Motor neuron (in vitro differentiated cells): Measurements from ENCODE around the gene OSBP2. TPM values are rescaled to one million over a fixed set of nuclear protein-coding genes. Genes with fewer than 3 reads are reported as not detected.

Experiments
- ATAC-seq, 8 experiments: fragments of 200-7000 bp; cut with Tn5 transposase; replicated peaks in 6 of 8; 2 replicates each; pipeline ENCODE4 v1.8.0; 2021; ENCODE audit warnings: mild to moderate bottlenecking in 8 of 8, moderate library complexity in 8 of 8
- H3K27ac ChIP-seq, 2 donors: fragments of 250-450 bp; sonication (Bioruptor Pico); 2 replicates each; pipeline ENCODE4 v1.9.0; 2021; ENCODE audit warnings: antibody characterized with exemption in 2 of 2, mild to moderate bottlenecking in 2 of 2, moderate library complexity in 1 of 2
- H3K4me1 ChIP-seq, 2 donors: fragments of 250-450 bp; sonication (Bioruptor Pico); replicated peaks in 1 of 2; 2 replicates each; pipeline ENCODE4 v1.6.1; 2021; ENCODE audit warnings: antibody characterized with exemption in 2 of 2, mild to moderate bottlenecking in 2 of 2, moderate library complexity in 1 of 2
- H3K4me3 ChIP-seq, 5 donors: fragments of 250-450 bp; sonication (Bioruptor Pico); 2 replicates each; pipeline ENCODE4 v1.9.0; 2021; ENCODE audit warnings: antibody characterized with exemption in 5 of 5, mild to moderate bottlenecking in 5 of 5, moderate library complexity in 4 of 5
- WGBS, 10 experiments: fragments of 450-650 bp; shearing (Covaris generic); methylation state at CpG; one replicate each; pipeline ENCODE4 v1.0.0; 2022; 5-methylcytosine and 5-hydroxymethylcytosine counted together
- in situ Hi-C, 9 experiments: fragments of 400-800 bp; cut with MboI; loops; one replicate each; pipeline ENCODE4 v1.15.0; 2021; ENCODE audit warnings: low sequenced_read_pairs in 9 of 9, low pct_unique_long_range_greater_than_20kb in 2 of 9; ENCODE audit not compliant: unreplicated experiment in 9 of 9
- total RNA-seq, 8 experiments: library from RNA; unstranded; fragments of 300-600 nt; gene quantifications; 2 replicates each; pipeline versions ENCODE4 v1.2.3 to v1.2.4, GENCODE V29; 2022

The OSBP2 gene
- total RNA-seq, 8 experiments from 2014 or later = 0.63 to 16.6 (median 5.4) TPM

DNA sequence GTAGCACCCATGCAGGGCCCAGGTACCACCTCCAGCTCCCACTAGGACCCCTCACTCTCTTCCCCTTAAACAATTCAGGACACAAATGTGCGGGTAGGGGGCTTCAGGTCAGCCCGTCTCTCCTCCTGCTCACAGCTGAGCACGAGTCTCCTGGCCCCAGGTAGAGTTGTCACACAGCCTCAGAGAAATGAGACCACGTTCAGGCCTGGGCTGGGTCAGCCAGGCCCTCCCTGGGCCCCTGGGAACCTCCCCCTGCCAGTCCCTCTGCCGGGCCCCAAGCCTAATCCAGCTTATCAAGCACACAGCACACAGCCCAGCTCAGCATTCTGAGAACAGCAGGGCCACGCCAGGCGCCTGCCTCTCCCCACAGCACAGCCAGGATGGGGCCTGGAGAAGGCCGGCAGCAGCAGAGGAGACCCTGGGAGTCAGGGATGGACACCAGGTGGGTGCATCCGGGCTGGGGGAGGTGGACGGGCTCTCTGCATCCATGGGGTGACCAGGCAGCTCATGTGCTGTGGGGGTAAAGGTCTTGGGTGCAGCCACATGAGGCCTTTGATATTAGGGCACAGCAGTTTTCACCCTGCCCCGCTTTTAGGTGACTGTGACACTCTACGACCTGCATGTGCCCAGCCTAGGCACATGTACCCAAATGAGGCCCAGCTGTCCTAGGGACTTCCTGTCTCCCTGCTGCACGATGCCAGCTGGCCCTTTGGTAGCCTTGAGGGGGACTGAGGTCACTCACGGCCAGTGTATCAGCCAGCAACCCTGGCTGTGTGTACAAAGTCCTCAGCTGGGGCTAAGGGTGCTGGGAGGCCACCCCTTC is 186.9 kb downstream of the OSBP2 start:
- Histone ChIP-seq H3K4me1 (peaks cover 38 to 42% of the 10 kb centered on the region in 2 donors), H3K4me3 (no peak overlapping the region), H3K27ac (no peak overlapping the region)
- ATAC-seq = peak in 7 of 8 experiments; percentile 55 to 82 (median 76)
- 0 to 94% (median 87%) methylated on average over 1 to 4 of the region's 14 CpGs; no CpG with 5 or more reads in 6 of the 10 experiments for whole genome bisulfite sequencing, 10 experiments
- in situ Hi-C loops = loop anchor here in 1 of 9 experiments (25.0 kb wide), 1 partner anchor 119 kb away; no protein-coding TSS in a partner anchor

DNA sequence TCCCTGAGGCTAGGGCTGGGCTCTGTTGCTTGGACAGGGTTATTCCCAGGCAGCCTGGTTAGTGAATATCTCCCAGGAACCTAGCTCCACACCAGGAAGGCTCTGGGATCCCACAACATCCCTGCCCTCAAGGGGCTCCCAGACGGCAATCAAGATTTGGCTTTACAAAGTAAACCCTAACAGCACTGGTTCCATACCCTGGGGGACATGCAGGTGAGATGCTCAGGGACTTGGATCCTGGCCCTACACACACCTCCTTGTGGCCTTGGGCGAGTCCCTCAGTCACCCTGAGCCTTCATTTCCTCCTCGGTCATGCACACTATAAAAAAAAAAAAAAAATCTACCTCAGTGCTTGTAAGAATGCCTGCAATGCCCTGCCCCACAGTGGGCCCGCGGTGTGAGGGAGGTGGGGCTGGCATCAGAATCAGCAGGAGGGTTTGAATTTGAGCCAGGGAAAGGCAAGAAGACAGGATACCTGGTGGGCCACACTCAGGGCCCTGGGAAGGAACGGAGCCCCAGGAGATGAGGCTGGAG is 187.6 kb downstream of the OSBP2 start:
- Histone ChIP-seq H3K27ac (no peak overlapping the region), H3K4me1 (peaks cover 32 to 40% of the 10 kb centered on the region in 2 donors), H3K4me3 (no peak overlapping the region)
- 60 to 100% (median 84%) methylated on average over 1 to 5 of the region's 6 CpGs; no CpG with 5 or more reads in 2 of the 10 experiments for WGBS, 10 experiments
- in situ Hi-C loops = loop anchor here in 1 of 9 experiments (25.0 kb wide), 1 partner anchor 120 kb away; no protein-coding TSS in a partner anchor
- peak in 2 of 8 experiments; percentile 13 to 49 for ATAC-seq

DNA sequence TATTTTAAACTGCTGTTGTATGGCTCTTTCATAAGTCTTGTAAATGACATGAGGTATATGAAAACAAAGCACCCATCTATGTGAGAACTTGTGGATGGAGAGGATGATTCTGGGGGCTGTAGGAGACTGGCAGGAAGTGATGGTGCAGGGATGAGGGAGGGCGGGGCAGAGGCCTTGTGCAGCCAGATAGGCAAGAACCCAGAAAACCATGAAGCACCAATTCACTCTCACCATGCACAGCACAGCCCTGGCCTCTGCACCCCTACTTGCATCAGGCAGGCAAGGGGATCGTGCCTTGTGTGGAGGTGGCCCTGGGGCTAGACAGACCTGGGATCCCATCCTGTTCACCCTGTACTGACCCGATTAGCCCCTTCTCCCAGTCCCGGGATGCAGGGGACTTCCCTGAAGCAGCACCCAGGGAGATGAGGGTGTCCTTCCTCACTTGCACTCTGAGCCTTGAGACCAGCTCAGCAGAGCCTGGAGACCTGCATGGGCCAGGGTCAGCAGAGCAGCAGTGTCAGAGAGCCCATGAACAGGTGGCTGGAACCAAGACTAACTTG is 188.4 kb downstream of the OSBP2 start:
- Histone ChIP-seq H3K27ac (no peak overlapping the region), H3K4me1 (peaks cover 25 to 33% of the 10 kb centered on the region in 2 donors), H3K4me3 (no peak overlapping the region)
- in situ Hi-C loops = loop anchor here in 1 of 9 experiments (25.0 kb wide), 1 partner anchor 121 kb away; no protein-coding TSS in a partner anchor
- WGBS, 10 experiments = 60 to 100% (median 89%) methylated on average over 1 to 3 of the region's 4 CpGs; no CpG with 5 or more reads in 5 of the 10 experiments
- ATAC-seq = no peak

DNA sequence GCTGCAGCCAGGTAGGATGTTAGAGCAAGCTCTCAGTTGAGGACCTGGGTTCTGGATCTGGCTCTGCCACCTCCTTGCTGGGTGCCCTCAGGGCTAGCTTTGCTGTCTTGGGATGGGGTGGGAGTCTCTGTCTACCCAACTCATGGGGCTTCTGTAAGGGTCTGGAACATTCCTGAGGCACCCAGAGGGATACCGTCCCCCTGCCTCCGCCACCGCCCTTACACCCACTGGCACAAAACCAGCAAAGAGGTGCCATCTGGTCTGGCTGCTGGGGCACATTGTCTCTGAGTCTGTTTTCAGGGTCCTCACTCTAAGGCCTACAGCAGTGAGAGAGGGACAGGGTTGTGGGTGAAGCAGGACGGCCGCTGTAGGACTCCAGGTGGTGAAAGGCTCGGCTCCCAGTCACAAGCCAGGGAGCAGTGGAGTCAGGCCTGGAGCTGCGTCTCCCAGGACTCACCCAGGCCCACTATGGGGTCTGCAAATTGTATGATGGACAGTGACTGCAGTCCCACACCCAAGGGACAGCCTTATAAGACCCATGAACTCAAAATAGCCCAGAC is 189.0 kb downstream of the OSBP2 start:
- in situ Hi-C loops = loop anchor here in 1 of 9 experiments (25.0 kb wide), 1 partner anchor 121 kb away; no protein-coding TSS in a partner anchor
- H3K4me3 ChIP-seq = no peak overlapping the region
- 94 to 100% methylated on average over 2 to 3 of the region's 7 CpGs; no CpG with 5 or more reads in 8 of the 10 experiments for WGBS, 10 experiments
- ATAC-seq = no peak
- peaks cover 20 to 27% of the 10 kb centered on the region in 2 donors for H3K4me1 ChIP-seq
- no peak overlapping the region for H3K27ac ChIP-seq

DNA sequence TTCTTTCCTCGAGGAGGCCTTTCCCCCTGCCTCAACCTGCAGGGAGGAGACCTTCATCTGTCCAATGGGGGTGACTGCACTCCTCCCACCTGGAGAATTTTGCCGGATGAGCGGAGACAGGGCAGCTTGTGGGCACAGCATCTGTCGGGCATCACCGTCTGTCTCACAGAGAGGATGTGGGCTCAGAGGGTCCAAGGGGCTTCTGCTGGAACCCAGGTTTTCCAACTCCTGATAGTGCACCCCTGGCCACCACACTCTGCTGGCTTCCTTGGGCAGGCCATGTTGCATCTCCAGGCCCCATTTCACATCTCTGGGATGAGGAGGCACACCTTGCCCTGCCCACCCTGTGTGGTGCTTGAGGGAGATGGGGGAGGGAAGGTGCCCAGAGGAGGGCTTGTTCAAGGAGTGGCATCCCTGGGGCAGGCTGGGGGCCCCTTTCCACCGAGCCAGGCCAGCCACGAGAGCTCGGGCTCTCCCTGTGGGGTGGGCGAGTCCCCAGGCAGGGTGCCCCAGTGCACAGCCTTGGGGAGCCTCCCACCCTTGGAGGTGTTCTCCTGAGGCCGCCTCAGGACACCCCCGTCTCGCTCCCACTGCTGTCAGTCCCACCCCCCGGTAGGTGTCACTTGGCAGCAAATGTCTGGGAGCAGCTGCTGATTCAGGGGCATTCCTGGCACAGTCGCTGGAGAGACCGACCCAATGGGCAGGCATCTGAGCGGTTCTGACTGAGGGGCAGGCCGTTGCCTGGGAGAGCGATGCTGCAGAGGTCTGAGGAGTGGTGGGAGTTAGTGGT is 189.7 kb downstream of the OSBP2 start:
- Histone ChIP-seq H3K4me3 (no peak overlapping the region), H3K4me1 (peaks cover 12 to 20% of the 10 kb centered on the region in 2 donors), H3K27ac (no peak overlapping the region)
- no peak for ATAC-seq
- WGBS, 10 experiments = 94% methylated on average over 5 of the region's 18 CpGs; no CpG with 5 or more reads in 9 of the 10 experiments
- in situ Hi-C loops = loop anchor here in 1 of 9 experiments (25.0 kb wide), 1 partner anchor 122 kb away; no protein-coding TSS in a partner anchor

DNA sequence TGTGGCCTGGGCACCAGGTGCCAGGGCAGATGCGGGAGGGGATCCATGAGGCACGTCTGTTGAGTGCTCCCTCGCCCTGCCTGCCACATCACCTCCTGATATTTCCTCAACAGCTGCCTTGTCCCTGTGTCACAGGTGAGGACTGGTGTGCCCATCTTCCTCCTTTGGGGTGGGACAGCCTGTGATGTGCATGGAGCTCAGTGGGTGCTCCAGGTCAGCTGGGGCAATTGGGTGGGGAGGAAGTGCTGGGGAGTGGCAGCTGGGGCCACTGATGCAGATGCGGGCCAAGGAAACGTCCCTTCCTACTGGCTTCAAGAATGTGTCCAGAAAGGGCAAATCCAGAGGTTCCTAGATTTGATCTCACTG is 190.3 kb downstream of the OSBP2 start:
- Histone ChIP-seq H3K4me3 (no peak overlapping the region), H3K27ac (no peak overlapping the region), H3K4me1 (peaks cover 9 to 18% of the 10 kb centered on the region in 2 donors)
- WGBS, 10 experiments = 100% methylated on average over 1 of the region's 5 CpGs; no CpG with 5 or more reads in 8 of the 10 experiments
- in situ Hi-C loops = loop anchor here in 1 of 9 experiments (25.0 kb wide), 1 partner anchor 123 kb away; no protein-coding TSS in a partner anchor
- no peak for ATAC-seq

DNA sequence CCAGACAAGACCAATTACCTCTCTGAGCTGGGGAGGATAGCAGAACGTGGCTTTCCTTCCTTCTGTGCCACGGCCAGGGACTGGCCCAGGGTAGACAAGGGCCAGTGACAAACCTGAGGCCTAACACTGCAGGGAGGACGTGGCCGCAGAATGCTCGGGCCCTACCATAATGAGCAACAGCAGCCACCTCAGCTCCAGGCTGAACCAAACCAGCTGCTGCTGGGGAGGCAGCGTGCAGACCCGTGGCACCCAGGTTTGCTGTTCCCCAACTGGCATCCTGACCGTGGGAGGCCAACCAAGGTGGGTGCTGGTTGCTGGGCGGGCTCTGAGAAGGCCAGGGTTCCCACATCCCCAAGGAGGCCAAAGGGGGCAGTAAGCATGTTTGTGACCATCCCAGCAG is 190.9 kb downstream of the OSBP2 start:
- in situ Hi-C loops = loop anchor here in 1 of 9 experiments (25.0 kb wide), 1 partner anchor 123 kb away; no protein-coding TSS in a partner anchor
- H3K4me1 ChIP-seq = peaks cover 9 to 18% of the 10 kb centered on the region in 2 donors
- 20 to 100% (median 90%) methylated on average over 1 to 4 of the region's 9 CpGs; no CpG with 5 or more reads in 5 of the 10 experiments for WGBS, 10 experiments
- ATAC-seq = no peak
- no peak overlapping the region for H3K27ac ChIP-seq
- H3K4me3 ChIP-seq = no peak overlapping the region

DNA sequence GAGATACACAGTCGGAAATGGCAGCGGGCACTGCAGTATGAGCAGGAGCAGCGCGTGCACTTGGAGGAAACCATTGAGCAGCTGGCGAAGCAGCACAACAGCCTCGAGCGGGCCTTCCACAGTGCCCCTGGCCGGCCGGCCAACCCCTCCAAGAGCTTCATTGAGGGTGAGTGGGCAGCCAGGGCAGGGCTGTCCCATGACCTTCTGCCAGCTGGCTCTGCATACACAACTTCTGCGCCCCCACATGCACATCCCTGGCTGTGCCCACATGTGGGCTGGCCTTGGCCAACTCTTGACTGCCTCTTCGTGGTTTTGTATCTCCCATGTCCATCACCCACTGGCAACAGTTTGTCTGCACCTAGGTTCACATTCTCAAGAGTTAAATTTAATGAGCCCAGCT is 192.8 kb downstream of the OSBP2 start:
- in situ Hi-C loops = loop anchor here in 1 of 9 experiments (25.0 kb wide), 1 partner anchor 125 kb away; no protein-coding TSS in a partner anchor
- H3K4me3 ChIP-seq = no peak overlapping the region
- no peak for ATAC-seq

DNA sequence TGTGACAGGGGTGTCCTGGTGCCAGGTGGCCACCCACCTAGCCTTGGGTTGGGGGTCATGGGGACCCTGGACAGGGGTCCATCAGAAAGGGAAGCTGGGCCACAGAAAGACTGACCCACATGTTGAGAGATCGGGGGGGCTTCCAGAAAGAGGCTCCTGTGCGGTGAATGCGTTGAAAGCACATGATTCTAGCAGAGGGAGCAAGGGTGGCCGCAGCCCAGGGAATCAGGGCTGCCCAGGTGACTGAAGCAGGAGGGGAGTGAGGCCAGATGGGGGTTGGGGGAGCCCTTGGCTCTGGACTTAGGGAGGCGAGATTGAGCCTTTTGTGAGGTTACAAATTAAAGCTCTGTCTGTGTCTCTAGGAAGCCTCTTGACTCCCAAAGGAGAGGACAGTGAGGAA is 193.2 kb downstream of the OSBP2 start:
- ATAC-seq = no peak
- 100% methylated on average over 1 to 4 of the region's 5 CpGs; no CpG with 5 or more reads in 8 of the 10 experiments for WGBS, 10 experiments
- Histone ChIP-seq H3K27ac (no peak overlapping the region), H3K4me3 (no peak overlapping the region), H3K4me1 (peaks cover 0 to 8% of the 10 kb centered on the region in 2 donors)
- in situ Hi-C loops = loop anchor here in 1 of 9 experiments (25.0 kb wide), 1 partner anchor 126 kb away; no protein-coding TSS in a partner anchor

More for the DNA sequence above, 192.8 kb downstream of the OSBP2 start:
- peak overlapping the region in 1 of 2 donors; percentile 45 for H3K27ac ChIP-seq
- H3K4me1 ChIP-seq = peaks cover 0 to 8% of the 10 kb centered on the region in 2 donors
- 89 to 100% (median 100%) methylated on average over 1 to 5 of the region's 11 CpGs; no CpG with 5 or more reads in 5 of the 10 experiments for WGBS, 10 experiments

DNA sequence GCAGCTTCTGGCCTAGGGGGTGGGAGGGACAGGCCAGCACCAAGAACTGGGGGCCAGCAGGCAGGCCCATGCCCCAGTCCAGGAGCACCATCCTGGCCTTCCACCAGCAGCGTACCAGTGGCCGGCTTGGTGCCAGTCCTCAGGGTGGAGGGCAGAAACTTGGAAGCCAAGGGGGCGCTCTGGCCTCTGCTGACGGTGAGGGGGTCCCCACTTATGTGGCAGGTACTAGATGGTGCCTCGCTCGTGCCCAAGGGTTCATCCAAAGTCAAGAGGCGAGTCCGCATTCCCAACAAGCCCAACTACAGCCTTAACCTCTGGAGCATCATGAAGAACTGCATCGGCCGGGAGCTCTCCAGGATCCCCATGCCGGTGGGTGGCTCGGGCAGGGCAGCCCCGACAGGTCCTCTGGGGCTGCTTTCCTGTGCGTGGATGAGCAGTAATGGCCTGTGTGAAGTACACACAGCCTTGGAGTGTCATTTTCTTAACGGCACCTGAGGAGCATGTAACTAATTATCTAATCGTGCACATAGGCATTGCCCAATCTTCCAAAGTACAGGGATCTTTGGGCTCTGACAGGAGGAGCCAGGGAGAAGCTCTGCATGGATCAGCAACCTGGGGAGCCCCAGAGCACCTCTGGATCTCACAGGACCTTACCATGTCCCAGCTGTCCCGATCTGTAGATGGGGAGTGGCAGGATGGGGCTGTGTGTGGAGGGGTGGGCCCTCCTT is 194.8 kb downstream of the OSBP2 start:
- 60 to 96% (median 80%) methylated on average over 2 to 8 of the region's 17 CpGs; no CpG with 5 or more reads in 6 of the 10 experiments for WGBS, 10 experiments
- Histone ChIP-seq H3K4me1 (peaks cover 0 to 8% of the 10 kb centered on the region in 2 donors), H3K27ac (no peak overlapping the region), H3K4me3 (no peak overlapping the region)
- in situ Hi-C loops = loop anchor here in 1 of 9 experiments (25.0 kb wide), 1 partner anchor 127 kb away; no protein-coding TSS in a partner anchor
- no peak for ATAC-seq

DNA sequence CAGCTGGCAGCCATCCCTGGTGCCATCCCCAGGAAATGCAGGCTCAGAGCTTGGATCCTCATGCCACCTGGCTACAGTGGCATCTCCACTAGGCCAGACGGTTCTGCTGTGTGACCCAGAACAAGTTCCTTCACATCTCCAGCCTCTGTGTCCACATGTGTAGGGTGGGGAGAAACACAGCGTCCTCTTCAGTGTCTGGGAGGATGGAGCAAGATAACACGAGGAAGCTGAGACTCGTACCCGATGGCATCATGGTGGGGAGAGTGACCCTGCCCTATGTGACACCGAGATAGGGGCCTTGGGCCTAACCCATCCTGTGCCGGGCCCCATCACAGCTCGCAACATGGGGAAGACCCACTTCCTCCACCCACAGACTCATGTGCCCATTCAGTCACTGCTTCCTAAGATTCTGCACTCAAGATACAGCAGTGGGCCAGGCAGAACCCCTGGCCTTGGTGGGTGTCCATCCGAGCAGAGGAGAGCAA is 195.4 kb downstream of the OSBP2 start:
- H3K27ac ChIP-seq = no peak overlapping the region
- 75 to 86% (median 81%) methylated on average over 1 to 3 of the region's 9 CpGs; no CpG with 5 or more reads in 7 of the 10 experiments for WGBS, 10 experiments
- in situ Hi-C loops = loop anchor here in 1 of 9 experiments (25.0 kb wide), 1 partner anchor 128 kb away; no protein-coding TSS in a partner anchor
- no peak overlapping the region for H3K4me3 ChIP-seq
- peaks cover 0 to 8% of the 10 kb centered on the region in 2 donors for H3K4me1 ChIP-seq
- no peak for ATAC-seq
